Keratinocyte (primary cell): ENCODE data around the gene DSCAM. TPM values are rescaled to one million over a fixed set of nuclear protein-coding genes. Genes with fewer than 3 reads are reported as not detected.

Source experiments
- DNase-seq: peaks from one replicate; pipeline ENCODE4 v3.0.0-alpha.2; 2011; ENCODE audit warnings: low read depth, missing footprints, low spot score
- FAIRE-seq: peaks from 2 replicates; lab custom pipeline; 2011; peaks lifted over from hg19 to GRCh38; lab: Jason Lieb, UNC
- H2AFZ ChIP-seq: 2 replicates; pipeline ENCODE4 v1.6.0; 2012; ENCODE audit warnings: low read length, control low read depth, inconsistent platforms; ENCODE audit not compliant: control insufficient read depth
- H3K27ac ChIP-seq: 2 replicates; pipeline ENCODE4 v1.5.1; 2011; ENCODE audit warnings: low read length; ENCODE audit not compliant: control insufficient read depth, insufficient read depth
- H3K27me3 ChIP-seq: 3 replicates; pipeline ENCODE4 v1.6.0; 2011; ENCODE audit warnings: low read length; ENCODE audit not compliant: control insufficient read depth, insufficient read depth; ENCODE audit errors: extremely low read depth
- H3K36me3 ChIP-seq, 2 experiments: 2 replicates in 1 of 2; 3 replicates in 1 of 2; pipeline ENCODE4 v1.5.1; 2011; ENCODE audit warnings: low read length in 2 of 2, mild to moderate bottlenecking in 1 of 2; ENCODE audit not compliant: control insufficient read depth in 2 of 2, insufficient read depth in 2 of 2; ENCODE audit errors: extremely low read depth in 1 of 2
- H3K4me1 ChIP-seq: 3 replicates; pipeline ENCODE4 v1.5.1; 2011; ENCODE audit warnings: low read length; ENCODE audit not compliant: control insufficient read depth, insufficient read depth; ENCODE audit errors: extremely low read depth
- H3K4me2 ChIP-seq: 3 replicates; pipeline ENCODE4 v1.6.0; 2011; ENCODE audit warnings: low read depth, low read length; ENCODE audit not compliant: control insufficient read depth, insufficient read depth; ENCODE audit errors: extremely low read depth
- H3K4me3 ChIP-seq, 3 experiments: fragments of 200-600 bp in 1 of 3; sonication (generic) in 1 of 3; 2 replicates in 2 of 3; 3 replicates in 1 of 3; pipeline ENCODE4 v1.5.1; 2011 to 2016; ENCODE audit warnings: low read length in 3 of 3, mild to moderate bottlenecking in 3 of 3, control low read depth in 2 of 3, inconsistent platforms in 1 of 3, low read depth in 1 of 3, mixed read lengths in 1 of 3, mixed run types in 1 of 3, moderate library complexity in 1 of 3; ENCODE audit not compliant: control insufficient read depth in 2 of 3, insufficient read depth in 2 of 3; ENCODE audit errors: extremely low read depth in 1 of 3
- H3K79me2 ChIP-seq: 2 replicates; pipeline ENCODE4 v1.6.0; 2012; ENCODE audit warnings: low read length; ENCODE audit not compliant: control insufficient read depth, insufficient read depth
- H3K9ac ChIP-seq: 3 replicates; pipeline ENCODE4 v1.6.0; 2011; ENCODE audit warnings: low read length; ENCODE audit not compliant: control insufficient read depth, insufficient read depth; ENCODE audit errors: extremely low read depth
- H3K9me1 ChIP-seq: 3 replicates; pipeline ENCODE4 v1.6.0; 2011; ENCODE audit warnings: low read length; ENCODE audit not compliant: control insufficient read depth, insufficient read depth; ENCODE audit errors: extremely low read depth
- H3K9me3 ChIP-seq: 2 replicates; pipeline ENCODE4 v1.5.1; 2012; ENCODE audit warnings: low read depth, low read length; ENCODE audit not compliant: control insufficient read depth
- H4K20me1 ChIP-seq: 3 replicates; pipeline ENCODE4 v1.6.0; 2011; ENCODE audit warnings: low read length; ENCODE audit not compliant: control insufficient read depth, insufficient read depth; ENCODE audit errors: extremely low read depth
- EZH2 ChIP-seq: IDR thresholded peaks from one replicate; pipeline ENCODE4 v1.6.1; 2012; ENCODE audit warnings: inconsistent platforms, mild to moderate bottlenecking, low read length, moderate library complexity
- dilution Hi-C: fragments of 300-500 bp; cut with MboI; formaldehyde crosslinking; loops from one replicate; pipeline ENCODE4 v1.7.0; 2020; ENCODE audit warnings: low sequenced_read_pairs; ENCODE audit not compliant: extremely low pct_ligation_motif_present
- polyA plus RNA-seq, 5 experiments: library from polyadenylated mRNA; depleted of rRNA in 3 of 5; stranded (reverse) in 3 of 5; stranded (forward) in 1 of 5; unstranded in 1 of 5; fragments of >200 nt; gene quantifications; 1 replicate in 1 of 5; 2 replicates in 3 of 5; 3 replicates in 1 of 5; pipeline versions ENCODE4 v1.2.1 to v1.2.3, GENCODE V29; 2011 to 2012; ENCODE audit warnings: missing spikeins in 2 of 5, low read depth in 1 of 5, low replicate concordance in 1 of 5
- TF ChIP-seq, protein P1 (sequence below), 3 experiments: IDR thresholded peaks in 1 of 3; conservative IDR thresholded peaks in 1 of 3; optimal IDR thresholded peaks in 1 of 3; 2 replicates in 2 of 3; 3 replicates in 1 of 3; pipeline versions ENCODE3 to v1.5.1; 2011; ENCODE audit warnings: low read length in 3 of 3, mild to moderate bottlenecking in 3 of 3, moderate library complexity in 2 of 3, control low read depth in 1 of 3, inconsistent platforms in 1 of 3; ENCODE audit not compliant: insufficient read depth in 2 of 3; ENCODE audit errors: extremely low read depth in 1 of 3

DSCAM gene
- polyA plus RNA-seq, 1 donor (not counting 4 experiments of a cell fraction or from before 2014, with no cell fraction given): 2.1 TPM

DNA sequence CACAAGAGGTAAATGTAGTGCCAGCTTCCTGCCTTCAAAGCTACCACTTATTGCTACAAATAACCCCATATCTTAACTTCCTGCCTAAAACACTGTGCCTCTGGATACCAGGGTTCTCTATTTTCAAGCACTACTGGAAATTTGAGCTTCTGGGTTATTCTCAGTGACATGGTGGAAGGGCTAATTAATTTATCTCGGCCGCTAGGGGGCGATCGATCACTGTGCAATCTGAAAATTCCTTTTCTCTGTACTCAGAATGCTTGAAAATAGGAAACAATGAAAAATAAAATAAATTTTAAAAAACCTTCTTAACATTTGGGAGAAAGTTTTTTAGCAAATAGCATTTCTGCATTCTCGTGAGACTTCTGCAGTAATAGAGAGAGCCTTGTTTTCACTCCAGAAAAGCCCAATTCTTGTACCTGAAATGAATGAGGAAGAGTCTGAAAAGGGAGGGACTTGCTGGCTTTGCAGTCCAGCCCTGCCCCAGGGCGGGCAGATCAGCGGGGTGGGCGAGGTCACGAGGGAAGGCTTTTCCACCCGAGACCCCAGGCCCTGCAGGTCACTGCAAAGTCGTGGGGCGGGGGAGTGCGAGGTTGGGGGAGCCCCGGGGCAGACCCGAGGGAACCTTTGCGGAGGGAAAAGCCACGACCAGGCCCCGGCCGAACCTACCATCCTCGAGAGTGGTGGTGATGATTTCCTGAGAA lies 703.0 kb downstream of the DSCAM start:
- Histone ChIP-seq H3K4me1 (no peaks in the 10 kb centered on the region), H3K36me3 (no peaks in the 10 kb centered on the region), H3K79me2 (no peaks in the 10 kb centered on the region), H3K27me3 (no peaks in the 10 kb centered on the region), H2AFZ (no peak overlapping the region), H4K20me1 (no peaks in the 10 kb centered on the region), H3K4me3 (no peak overlapping the region), H3K9me3 (no peaks in the 10 kb centered on the region), H3K27ac (no peak overlapping the region), H3K4me2 (no peak overlapping the region), H3K9me1 (no peaks in the 10 kb centered on the region), H3K9ac (no peak overlapping the region)
- TF ChIP-seq, protein P1, sequence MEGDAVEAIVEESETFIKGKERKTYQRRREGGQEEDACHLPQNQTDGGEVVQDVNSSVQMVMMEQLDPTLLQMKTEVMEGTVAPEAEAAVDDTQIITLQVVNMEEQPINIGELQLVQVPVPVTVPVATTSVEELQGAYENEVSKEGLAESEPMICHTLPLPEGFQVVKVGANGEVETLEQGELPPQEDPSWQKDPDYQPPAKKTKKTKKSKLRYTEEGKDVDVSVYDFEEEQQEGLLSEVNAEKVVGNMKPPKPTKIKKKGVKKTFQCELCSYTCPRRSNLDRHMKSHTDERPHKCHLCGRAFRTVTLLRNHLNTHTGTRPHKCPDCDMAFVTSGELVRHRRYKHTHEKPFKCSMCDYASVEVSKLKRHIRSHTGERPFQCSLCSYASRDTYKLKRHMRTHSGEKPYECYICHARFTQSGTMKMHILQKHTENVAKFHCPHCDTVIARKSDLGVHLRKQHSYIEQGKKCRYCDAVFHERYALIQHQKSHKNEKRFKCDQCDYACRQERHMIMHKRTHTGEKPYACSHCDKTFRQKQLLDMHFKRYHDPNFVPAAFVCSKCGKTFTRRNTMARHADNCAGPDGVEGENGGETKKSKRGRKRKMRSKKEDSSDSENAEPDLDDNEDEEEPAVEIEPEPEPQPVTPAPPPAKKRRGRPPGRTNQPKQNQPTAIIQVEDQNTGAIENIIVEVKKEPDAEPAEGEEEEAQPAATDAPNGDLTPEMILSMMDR (optimal IDR thresholded peaks at IDR 0.05 in 1 of 3, IDR thresholded peaks at IDR 0.05 in 1 of 3, conservative IDR thresholded peaks at IDR 0.05 in 1 of 3; ENCODE audit: extremely low read depth in 1 of 3, insufficient read depth in 2 of 3, low read length in 3 of 3): peak; percentile 39 to 56 (median 55)
- no peak for TF ChIP-seq EZH2
- dilution Hi-C loops: no loop called here
- DNase-seq: no peak
- no peak for FAIRE-seq

DNA sequence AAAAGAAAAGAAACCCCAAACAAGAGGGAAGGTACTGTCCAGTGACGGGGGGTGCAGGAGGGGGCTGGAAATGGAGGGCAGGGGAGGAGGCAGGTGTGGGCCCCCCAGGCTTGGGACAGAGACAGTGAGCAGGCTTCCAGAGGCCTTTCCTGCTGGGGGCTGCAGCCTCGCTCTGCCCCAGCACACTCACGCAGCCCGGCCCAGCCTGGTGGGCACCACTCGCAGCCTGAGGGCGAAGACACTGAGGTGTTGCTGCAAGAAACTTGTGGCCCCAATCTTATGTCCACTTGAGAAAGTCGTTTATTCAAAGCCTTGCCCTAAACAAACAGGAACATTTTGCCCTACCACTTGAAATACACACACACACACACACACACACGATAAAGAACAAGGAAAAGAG lies 705.3 kb downstream of the DSCAM start:
- Histone ChIP-seq H3K9ac (no peak overlapping the region), H4K20me1 (no peaks in the 10 kb centered on the region), H3K9me3 (no peaks in the 10 kb centered on the region), H2AFZ (no peak overlapping the region), H3K4me2 (no peak overlapping the region), H3K79me2 (no peaks in the 10 kb centered on the region), H3K27me3 (no peaks in the 10 kb centered on the region), H3K27ac (no peak overlapping the region), H3K36me3 (no peaks in the 10 kb centered on the region), H3K4me3 (no peak overlapping the region), H3K9me1 (no peaks in the 10 kb centered on the region), H3K4me1 (no peaks in the 10 kb centered on the region)
- no peak for DNase-seq
- dilution Hi-C loops: no loop called here
- TF ChIP-seq, protein P1 (optimal IDR thresholded peaks at IDR 0.05 in 1 of 3, IDR thresholded peaks at IDR 0.05 in 1 of 3, conservative IDR thresholded peaks at IDR 0.05 in 1 of 3; ENCODE audit: extremely low read depth in 1 of 3, insufficient read depth in 2 of 3, low read length in 3 of 3): no peak
- no peak for TF ChIP-seq EZH2
- FAIRE-seq: no peak
